Nephron (organoid): ENCODE data around the gene PIF1.

Experiments
- H3K27ac Mint-ChIP-seq, 3 experiments: 2 replicates each; pipeline ENCODE4 v1.8.0; 2020; ENCODE audit warnings: mixed read lengths in 3 of 3, mild to moderate bottlenecking in 2 of 3, moderate library complexity in 1 of 3
- H3K27me3 Mint-ChIP-seq: 2 replicates; pipeline ENCODE4 v1.8.0; 2021; ENCODE audit warnings: low read depth, mild to moderate bottlenecking, moderate library complexity, mixed read lengths
- H3K36me3 Mint-ChIP-seq: 2 replicates; pipeline ENCODE4 v1.8.0; 2020; ENCODE audit warnings: low read depth, mixed read lengths
- H3K4me1 Mint-ChIP-seq: 2 replicates; pipeline ENCODE4 v1.8.0; 2020; ENCODE audit warnings: mixed read lengths
- H3K4me3 Mint-ChIP-seq, 3 experiments: 2 replicates each; pipeline ENCODE4 v1.8.0; 2020; ENCODE audit warnings: mild to moderate bottlenecking in 3 of 3, mixed read lengths in 3 of 3, moderate library complexity in 2 of 3
- H3K9me3 Mint-ChIP-seq: 2 replicates; pipeline ENCODE4 v1.8.0; 2020; ENCODE audit warnings: mixed read lengths
- CTCF ChIP-seq, 3 experiments: fragments of 200-600 bp; sonication (generic); IDR thresholded peaks; one replicate each; pipeline ENCODE4 v1.5.0; 2021; ENCODE audit warnings: antibody characterized with exemption in 3 of 3; ENCODE audit not compliant: unreplicated experiment in 3 of 3

PIF1 gene

GRCh38 chr15:64842096-64842939 is 16.9 kb upstream of the PIF1 start:
- no peaks in the 10 kb centered on the region for H3K36me3 Mint-ChIP-seq
- peak overlapping the region; percentile 58 to 88 (median 76) for H3K27ac Mint-ChIP-seq
- TF ChIP-seq CTCF (IDR thresholded peaks at IDR 0.05; ENCODE audit: unreplicated experiment in 3 of 3): no peak
- H3K9me3 Mint-ChIP-seq: no peaks in the 10 kb centered on the region
- peak overlapping the region; percentile 92 to 98 (median 97) for H3K4me3 Mint-ChIP-seq
- peaks cover 46% of the 10 kb centered on the region for H3K4me1 Mint-ChIP-seq
- no peaks in the 10 kb centered on the region for H3K27me3 Mint-ChIP-seq

- H3K4me3 Mint-ChIP-seq: peak within 1 kb of the TSS; percentile 92 to 98 (median 97)
- no peaks in the 10 kb centered on the region for H3K27me3 Mint-ChIP-seq
- H3K9me3 Mint-ChIP-seq: no peaks in the 10 kb centered on the region
- H3K4me1 Mint-ChIP-seq: peaks cover 47% of the 10 kb centered on the region
- peak within 1 kb of the TSS; percentile 76 to 88 (median 86) for H3K27ac Mint-ChIP-seq
- TF ChIP-seq CTCF (IDR thresholded peaks at IDR 0.05; ENCODE audit: unreplicated experiment in 3 of 3): peak in 1 of 3 experiments; percentile 10
- no peaks in the 10 kb centered on the region for H3K36me3 Mint-ChIP-seq
Observed at GRCh38 chr15:64841344-64842095, 16.1 kb upstream of the PIF1 start, which contains the start of gene PLEKHO2. Gene PLEKHO2, plus strand, starts transcription at chr15:64841915. Its CDS starts 102 bp downstream, at chr15:64842017.

GRCh38 chr15:64841060-64841343 is 15.6 kb upstream of the PIF1 start:
- H3K27me3 Mint-ChIP-seq: no peaks in the 10 kb centered on the region
- H3K4me3 Mint-ChIP-seq: peak overlapping the region; percentile 86 to 98 (median 92)
- peak overlapping the region; percentile 69 to 86 (median 84) for H3K27ac Mint-ChIP-seq
- no peak for TF ChIP-seq CTCF (IDR thresholded peaks at IDR 0.05; ENCODE audit: unreplicated experiment in 3 of 3)
- H3K4me1 Mint-ChIP-seq: peaks cover 51% of the 10 kb centered on the region
- H3K9me3 Mint-ChIP-seq: no peaks in the 10 kb centered on the region
- no peaks in the 10 kb centered on the region for H3K36me3 Mint-ChIP-seq

- Mint-ChIP-seq H3K4me3 (no peak overlapping the region), H3K36me3 (peaks cover 4% of the 10 kb centered on the region)
- no peak for TF ChIP-seq CTCF (IDR thresholded peaks at IDR 0.05; ENCODE audit: unreplicated experiment in 3 of 3)
Observed at GRCh38 chr15:64837502-64837901, 12.1 kb upstream of the PIF1 start.

GRCh38 chr15:64836023-64836536 is 10.6 kb upstream of the PIF1 start:
- Mint-ChIP-seq H3K4me1 (peaks cover 18% of the 10 kb centered on the region), H3K27me3 (no peaks in the 10 kb centered on the region), H3K4me3 (peak overlapping the region; percentile 5 to 59 (median 40)), H3K27ac (peak overlapping the region; percentile 33 to 69 (median 44)), H3K36me3 (peaks cover 4% of the 10 kb centered on the region), H3K9me3 (no peaks in the 10 kb centered on the region)
- TF ChIP-seq CTCF (IDR thresholded peaks at IDR 0.05; ENCODE audit: unreplicated experiment in 3 of 3): peak in 1 of 3 experiments; percentile 0

More at GRCh38 chr15:64837502-64837901, 12.1 kb upstream of the PIF1 start:
- H3K27me3 Mint-ChIP-seq: no peaks in the 10 kb centered on the region
- peak overlapping the region in 2 of 3 experiments; percentile 58 to 74 for H3K27ac Mint-ChIP-seq
- H3K4me1 Mint-ChIP-seq: peaks cover 24% of the 10 kb centered on the region
- H3K9me3 Mint-ChIP-seq: no peaks in the 10 kb centered on the region
